ENCODE data around the gene CAPN13. TPM values are rescaled to one million over a fixed set of nuclear protein-coding genes. Genes with fewer than 3 reads are reported as not detected.
A peak's percentile ranks its signal among the peaks of the same experiment; 100 is the strongest.

The CAPN13 gene
- total RNA-seq, 4 donors from 2014 or later = 38.0 to 396 (median 330) TPM

DNA sequence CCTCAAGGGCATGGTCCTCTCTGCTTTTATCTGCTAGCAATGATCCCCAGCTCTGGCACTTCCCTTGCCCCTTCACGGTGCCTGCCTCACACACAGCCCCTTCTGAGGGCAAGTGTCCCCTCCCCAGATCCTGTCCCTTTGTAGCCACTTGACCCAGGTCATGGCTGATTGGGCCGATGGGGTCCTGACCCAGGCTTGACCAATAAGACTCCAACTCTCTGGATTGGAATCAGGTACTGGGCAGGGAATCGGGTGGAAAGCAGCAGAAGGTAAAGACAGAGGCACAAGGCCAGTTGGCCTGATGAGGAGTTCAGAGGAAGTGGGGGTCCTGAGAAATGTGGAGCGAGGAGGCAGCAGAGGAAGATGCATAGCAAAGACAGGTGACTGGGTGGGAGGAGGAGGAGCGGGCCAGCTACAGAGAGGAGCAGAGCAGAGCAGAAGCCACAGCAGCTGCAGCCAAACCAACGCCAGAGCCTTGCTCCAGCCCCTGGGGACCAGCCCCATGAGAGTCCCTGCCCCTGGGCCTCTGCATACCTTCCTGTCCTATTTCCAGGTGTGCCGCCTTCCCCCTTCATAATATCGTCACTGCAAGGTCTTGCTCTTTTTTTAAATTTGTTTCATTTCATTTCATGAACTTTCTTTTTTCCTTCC lies 39.1 kb downstream of the CAPN13 start:
- peaks cover 0 to 22% (median 0%) of the 10 kb centered on the region in 3 donors for H3K36me3 ChIP-seq
- no peak overlapping the region for H3K27ac ChIP-seq
- no peaks in the 10 kb centered on the region for H3K9me3 ChIP-seq
- H3K4me1 ChIP-seq = peaks cover 0 to 19% (median 4%) of the 10 kb centered on the region in 4 donors
- TF ChIP-seq POLR2A (IDR thresholded peaks at IDR 0.05) = no peak
- H3K4me3 ChIP-seq = no peak overlapping the region
- no peak for DNase-seq
- no peaks in the 10 kb centered on the region for H3K27me3 ChIP-seq

GRCh38 chr2:30766666-30767065 lies 40.6 kb downstream of the CAPN13 start:
- no peak overlapping the region for H3K4me3 ChIP-seq
- DNase-seq = no peak
- H3K27me3 ChIP-seq = no peaks in the 10 kb centered on the region
- H3K9me3 ChIP-seq = no peaks in the 10 kb centered on the region
- H3K27ac ChIP-seq = no peak overlapping the region
- peaks cover 0 to 19% (median 4%) of the 10 kb centered on the region in 4 donors for H3K4me1 ChIP-seq
- TF ChIP-seq, protein P1, sequence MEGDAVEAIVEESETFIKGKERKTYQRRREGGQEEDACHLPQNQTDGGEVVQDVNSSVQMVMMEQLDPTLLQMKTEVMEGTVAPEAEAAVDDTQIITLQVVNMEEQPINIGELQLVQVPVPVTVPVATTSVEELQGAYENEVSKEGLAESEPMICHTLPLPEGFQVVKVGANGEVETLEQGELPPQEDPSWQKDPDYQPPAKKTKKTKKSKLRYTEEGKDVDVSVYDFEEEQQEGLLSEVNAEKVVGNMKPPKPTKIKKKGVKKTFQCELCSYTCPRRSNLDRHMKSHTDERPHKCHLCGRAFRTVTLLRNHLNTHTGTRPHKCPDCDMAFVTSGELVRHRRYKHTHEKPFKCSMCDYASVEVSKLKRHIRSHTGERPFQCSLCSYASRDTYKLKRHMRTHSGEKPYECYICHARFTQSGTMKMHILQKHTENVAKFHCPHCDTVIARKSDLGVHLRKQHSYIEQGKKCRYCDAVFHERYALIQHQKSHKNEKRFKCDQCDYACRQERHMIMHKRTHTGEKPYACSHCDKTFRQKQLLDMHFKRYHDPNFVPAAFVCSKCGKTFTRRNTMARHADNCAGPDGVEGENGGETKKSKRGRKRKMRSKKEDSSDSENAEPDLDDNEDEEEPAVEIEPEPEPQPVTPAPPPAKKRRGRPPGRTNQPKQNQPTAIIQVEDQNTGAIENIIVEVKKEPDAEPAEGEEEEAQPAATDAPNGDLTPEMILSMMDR (IDR thresholded peaks at IDR 0.05) = no peak
- TF ChIP-seq POLR2A (IDR thresholded peaks at IDR 0.05) = no peak
- peaks cover 0 to 35% (median 0%) of the 10 kb centered on the region in 3 donors for H3K36me3 ChIP-seq

DNA sequence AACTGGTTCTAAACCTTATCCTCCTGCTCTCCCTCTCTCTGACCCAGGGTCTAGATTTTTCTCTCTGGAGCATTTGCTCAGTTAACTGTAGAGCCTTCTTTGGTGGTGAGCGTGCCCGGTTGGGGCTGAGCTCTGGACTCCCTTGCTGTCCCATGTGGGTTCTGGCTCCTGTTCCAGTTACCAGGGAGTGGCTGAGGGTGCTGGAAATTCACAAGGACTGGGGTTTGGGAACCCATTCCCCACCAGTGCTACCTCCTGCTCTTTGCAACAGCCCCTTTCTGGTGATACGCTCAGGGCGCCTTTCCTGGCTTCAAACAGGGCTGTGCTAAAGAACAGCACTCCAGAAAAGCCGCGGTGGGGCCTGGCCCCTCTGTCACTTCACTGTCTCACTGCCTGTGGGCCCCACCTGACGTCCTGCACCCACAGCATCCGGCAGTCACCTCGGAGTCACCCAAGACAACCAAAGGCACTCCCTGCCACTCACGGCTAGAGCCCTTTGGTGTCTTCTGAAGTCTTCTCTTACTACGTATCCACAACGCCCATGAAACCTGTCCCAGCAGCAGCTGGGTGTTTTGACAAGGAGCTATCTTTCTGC lies 41.3 kb downstream of the CAPN13 start:
- TF ChIP-seq POLR2A (IDR thresholded peaks at IDR 0.05) = no peak
- TF ChIP-seq, protein P1 (IDR thresholded peaks at IDR 0.05) = no peak
- Histone ChIP-seq H3K27me3 (no peaks in the 10 kb centered on the region), H3K4me1 (peaks cover 0 to 15% (median 4%) of the 10 kb centered on the region in 4 donors), H3K27ac (no peak overlapping the region), H3K4me3 (no peak overlapping the region), H3K36me3 (peaks cover 0 to 42% (median 0%) of the 10 kb centered on the region in 3 donors), H3K9me3 (no peaks in the 10 kb centered on the region)
- DNase-seq = no peak

DNA sequence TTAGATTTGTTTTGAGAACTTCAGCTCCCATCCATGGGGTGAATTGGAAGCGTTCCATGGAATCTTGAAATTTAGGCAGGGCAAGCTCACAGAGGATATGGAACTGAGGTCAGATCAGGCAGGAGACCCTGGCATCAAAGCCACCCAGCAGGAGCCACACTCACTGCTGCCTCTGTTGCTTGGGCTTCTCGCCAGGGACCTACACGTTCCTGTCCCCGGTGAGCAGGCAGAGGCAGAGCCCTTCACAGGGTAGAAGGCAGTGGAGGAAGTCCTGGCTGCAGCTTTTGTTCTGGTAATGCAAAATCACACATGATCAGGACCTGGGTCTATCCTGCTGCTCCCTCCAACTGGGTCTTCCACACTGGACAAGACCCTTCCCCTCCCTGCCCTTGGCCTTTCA lies 42.1 kb downstream of the CAPN13 start:
- no peak overlapping the region for H3K4me3 ChIP-seq
- DNase-seq = peak in 1 of 3 donors; percentile 31
- H3K9me3 ChIP-seq = no peaks in the 10 kb centered on the region
- TF ChIP-seq, protein P1 (IDR thresholded peaks at IDR 0.05) = no peak
- TF ChIP-seq POLR2A (IDR thresholded peaks at IDR 0.05) = no peak
- H3K27ac ChIP-seq = no peak overlapping the region
- H3K36me3 ChIP-seq = peaks cover 0 to 46% (median 0%) of the 10 kb centered on the region in 3 donors
- no peaks in the 10 kb centered on the region for H3K27me3 ChIP-seq
- H3K4me1 ChIP-seq = peaks cover 0 to 9% (median 1%) of the 10 kb centered on the region in 4 donors

DNA sequence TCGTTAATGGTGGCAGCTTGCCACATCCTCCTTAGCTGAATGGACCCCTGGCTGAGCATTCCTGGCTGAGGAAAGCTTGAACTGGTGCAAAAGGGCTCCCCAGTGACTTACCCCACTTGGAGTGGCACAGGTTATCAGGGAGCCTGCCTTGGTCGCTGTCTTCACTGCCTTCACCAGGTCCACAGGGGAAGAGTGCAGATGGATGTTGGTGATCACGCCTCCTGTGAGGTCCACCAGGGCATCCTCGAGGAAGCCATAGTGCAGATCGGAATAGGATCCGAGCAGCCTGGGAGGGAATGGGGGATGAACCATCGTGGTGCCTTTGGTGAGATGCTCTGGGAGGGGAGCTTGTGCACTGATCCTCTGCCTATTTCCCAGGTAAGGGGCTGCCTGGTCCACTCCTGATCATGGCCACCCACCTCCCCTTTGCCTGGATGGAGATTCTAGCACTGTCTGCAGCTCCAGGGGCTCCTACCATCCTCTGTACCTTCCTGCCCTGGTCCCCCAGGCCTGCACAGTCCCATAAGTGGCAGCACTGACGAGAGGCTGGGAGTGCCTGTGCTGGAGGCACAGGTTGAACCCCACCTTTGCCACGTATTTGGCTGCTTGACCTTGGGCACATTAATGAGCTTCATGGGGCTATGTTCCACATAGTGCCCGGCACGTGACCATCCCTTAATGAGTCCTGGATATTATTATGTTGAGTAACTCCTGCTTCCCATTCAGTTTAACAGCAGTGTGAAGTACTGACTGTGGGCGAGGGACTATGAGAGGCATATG lies 43.0 kb downstream of the CAPN13 start:
- Histone ChIP-seq H3K4me1 (no peaks in the 10 kb centered on the region), H3K27ac (no peak overlapping the region), H3K4me3 (no peak overlapping the region), H3K36me3 (peaks cover 0 to 46% (median 0%) of the 10 kb centered on the region in 3 donors), H3K9me3 (no peaks in the 10 kb centered on the region), H3K27me3 (no peaks in the 10 kb centered on the region)
- TF ChIP-seq, protein P1 (IDR thresholded peaks at IDR 0.05) = no peak
- TF ChIP-seq POLR2A (IDR thresholded peaks at IDR 0.05) = no peak
- peak in 1 of 3 donors; percentile 34 for DNase-seq

Measured in Peyer's patch (tissue), 4 donors.